Activated CD8-positive, alpha-beta T cell treated with anti-CD3 and anti-CD28 coated beads for 36 hours (primary cell): ENCODE measurements around the gene FAM9B. TPM values are rescaled to one million over a fixed set of nuclear protein-coding genes. Genes with fewer than 3 reads are reported as not detected.

Experiments
- ATAC-seq: fragments of 200-7000 bp; cut with Tn5 transposase; one replicate; pipeline ENCODE4 v1.10.0; 2021; ENCODE audit warnings: mild to moderate bottlenecking, moderate library complexity
- CTCF ChIA-PET: fragments of 350-600 bp; sonication (Branson Sonifier 250); formaldehyde crosslinking; loops from one replicate; lab custom pipeline; 2021; ENCODE audit warnings: antibody characterized with exemption; lab: Charles Lee
- POLR2A ChIA-PET: fragments of 350-600 bp; sonication (Branson Sonifier 250); formaldehyde crosslinking; loops from one replicate; lab custom pipeline; 2021; ENCODE audit warnings: antibody characterized with exemption; lab: Charles Lee
- DNase-seq: peaks from one replicate; pipeline ENCODE4 v3.0.0-alpha.2; 2020
- H3K27ac Mint-ChIP-seq: one replicate; pipeline ENCODE4 v1.8.0; 2021; ENCODE audit warnings: mild to moderate bottlenecking, mixed read lengths
- H3K27me3 Mint-ChIP-seq: one replicate; pipeline ENCODE4 v1.8.0; 2021; ENCODE audit warnings: mixed read lengths
- H3K36me3 Mint-ChIP-seq: one replicate; pipeline ENCODE4 v1.8.0; 2021; ENCODE audit warnings: low read depth, mixed read lengths
- H3K4me1 Mint-ChIP-seq: one replicate; pipeline ENCODE4 v1.8.0; 2021; ENCODE audit warnings: low read depth, mixed read lengths
- H3K4me3 Mint-ChIP-seq: one replicate; pipeline ENCODE4 v1.8.0; 2021; ENCODE audit warnings: mild to moderate bottlenecking, moderate library complexity, mixed read lengths
- H3K9me3 Mint-ChIP-seq: one replicate; pipeline ENCODE4 v1.8.0; 2021; ENCODE audit warnings: mixed read lengths
- intact Hi-C: fragments of 100-400 bp; cut with micrococcal nuclease; formaldehyde crosslinking; loops from one replicate; pipeline ENCODE4 v1.10.0; 2022
- total RNA-seq, 2 experiments: library from RNA; stranded (reverse); gene quantifications; one replicate each; pipeline ENCODE4 v1.2.3, GENCODE V29; 2021
- TF ChIP-seq, protein P1 (sequence below): fragments of 200-600 bp; IDR thresholded peaks from one replicate; pipeline ENCODE4 v1.8.0; 2022; ENCODE audit warnings: antibody characterized with exemption, mild to moderate bottlenecking

The FAM9B gene
- total RNA-seq, 2 experiments from 2014 or later: not detected

DNA sequence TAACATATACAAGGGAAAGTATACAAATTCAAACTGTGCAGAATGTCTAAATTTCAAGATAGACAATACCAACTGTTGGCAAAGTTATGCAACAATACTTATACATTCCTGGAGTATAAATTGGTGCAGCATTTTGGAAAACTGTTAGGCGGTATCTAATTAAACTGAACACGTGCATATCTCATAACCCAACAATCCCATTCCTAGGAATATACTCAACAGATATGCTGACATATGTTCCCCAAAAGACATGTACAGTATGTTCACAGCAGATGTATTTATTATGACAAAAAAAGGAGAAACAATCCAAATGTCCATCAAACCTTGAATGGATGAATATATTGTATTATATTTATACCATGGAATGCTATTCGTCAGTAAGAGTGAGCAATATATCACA is 16.4 kb upstream of the FAM9B start:
- Mint-ChIP-seq H3K9me3 (no peaks in the 10 kb centered on the region), H3K4me1 (peaks cover under 1% of the 10 kb centered on the region), H3K27ac (no peak overlapping the region), H3K4me3 (no peak overlapping the region), H3K27me3 (no peaks in the 10 kb centered on the region), H3K36me3 (no peaks in the 10 kb centered on the region)
- ChIA-PET CTCF (no interaction called here), POLR2A (no interaction called here)
- no peak for ATAC-seq
- TF ChIP-seq, protein P1, sequence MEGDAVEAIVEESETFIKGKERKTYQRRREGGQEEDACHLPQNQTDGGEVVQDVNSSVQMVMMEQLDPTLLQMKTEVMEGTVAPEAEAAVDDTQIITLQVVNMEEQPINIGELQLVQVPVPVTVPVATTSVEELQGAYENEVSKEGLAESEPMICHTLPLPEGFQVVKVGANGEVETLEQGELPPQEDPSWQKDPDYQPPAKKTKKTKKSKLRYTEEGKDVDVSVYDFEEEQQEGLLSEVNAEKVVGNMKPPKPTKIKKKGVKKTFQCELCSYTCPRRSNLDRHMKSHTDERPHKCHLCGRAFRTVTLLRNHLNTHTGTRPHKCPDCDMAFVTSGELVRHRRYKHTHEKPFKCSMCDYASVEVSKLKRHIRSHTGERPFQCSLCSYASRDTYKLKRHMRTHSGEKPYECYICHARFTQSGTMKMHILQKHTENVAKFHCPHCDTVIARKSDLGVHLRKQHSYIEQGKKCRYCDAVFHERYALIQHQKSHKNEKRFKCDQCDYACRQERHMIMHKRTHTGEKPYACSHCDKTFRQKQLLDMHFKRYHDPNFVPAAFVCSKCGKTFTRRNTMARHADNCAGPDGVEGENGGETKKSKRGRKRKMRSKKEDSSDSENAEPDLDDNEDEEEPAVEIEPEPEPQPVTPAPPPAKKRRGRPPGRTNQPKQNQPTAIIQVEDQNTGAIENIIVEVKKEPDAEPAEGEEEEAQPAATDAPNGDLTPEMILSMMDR: no peak
- intact Hi-C loops: no loop called here
- DNase-seq: no peak

DNA sequence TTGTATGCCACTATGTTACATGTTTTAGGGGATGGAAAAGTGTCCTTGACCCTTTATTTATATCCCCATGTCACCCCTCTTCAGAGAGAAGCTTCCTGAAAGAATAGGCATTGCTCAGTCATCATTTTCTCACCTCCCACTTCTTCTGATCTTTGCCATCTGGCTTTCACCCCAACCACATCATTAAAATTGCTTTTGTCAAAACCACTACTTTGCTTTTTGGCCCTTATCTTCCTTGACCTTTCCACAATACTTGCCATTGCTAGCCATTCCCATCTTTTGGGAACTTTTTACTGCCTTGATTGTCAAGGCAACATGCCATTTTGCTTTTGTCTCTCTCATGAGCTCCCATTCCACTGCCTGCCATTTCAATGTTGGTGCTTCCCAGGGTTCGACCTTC is 14.9 kb upstream of the FAM9B start:
- no peak overlapping the region for H3K4me3 Mint-ChIP-seq
- ChIA-PET CTCF (no interaction called here), POLR2A (no interaction called here)
- DNase-seq (no peak), ATAC-seq (no peak)
- H3K27me3 Mint-ChIP-seq: no peaks in the 10 kb centered on the region
- no peak overlapping the region for H3K27ac Mint-ChIP-seq
- TF ChIP-seq, protein P1: no peak
- no peaks in the 10 kb centered on the region for H3K9me3 Mint-ChIP-seq
- intact Hi-C loops: no loop called here
- no peaks in the 10 kb centered on the region for H3K36me3 Mint-ChIP-seq
- no peaks in the 10 kb centered on the region for H3K4me1 Mint-ChIP-seq

DNA sequence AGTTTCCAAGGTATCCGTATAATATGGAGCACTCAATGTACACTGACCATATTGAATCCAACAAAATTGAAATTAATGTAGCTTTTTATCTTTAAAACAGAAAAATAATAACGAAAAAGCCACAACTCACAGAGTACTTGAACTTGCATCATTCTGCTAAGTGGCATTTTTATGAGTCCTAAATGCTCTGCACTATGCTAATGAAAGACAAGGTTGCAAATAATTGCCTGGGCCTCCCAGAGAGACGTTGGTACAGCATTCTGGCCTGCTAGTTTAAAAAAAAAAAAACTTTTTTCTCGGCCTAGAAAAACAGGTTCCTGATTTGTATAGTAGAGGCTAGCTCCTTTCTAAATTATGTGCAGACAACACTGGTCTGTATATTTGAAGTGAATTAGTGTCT is 4.3 kb upstream of the FAM9B start:
- Mint-ChIP-seq H3K27ac (no peak overlapping the region), H3K4me3 (no peak overlapping the region), H3K27me3 (no peaks in the 10 kb centered on the region), H3K36me3 (no peaks in the 10 kb centered on the region), H3K4me1 (peaks cover 4% of the 10 kb centered on the region), H3K9me3 (no peaks in the 10 kb centered on the region)
- CTCF ChIA-PET: no interaction called here
- POLR2A ChIA-PET: no interaction called here
- no peak for DNase-seq
- TF ChIP-seq, protein P1: no peak
- intact Hi-C loops: no loop called here
- no peak for ATAC-seq

DNA sequence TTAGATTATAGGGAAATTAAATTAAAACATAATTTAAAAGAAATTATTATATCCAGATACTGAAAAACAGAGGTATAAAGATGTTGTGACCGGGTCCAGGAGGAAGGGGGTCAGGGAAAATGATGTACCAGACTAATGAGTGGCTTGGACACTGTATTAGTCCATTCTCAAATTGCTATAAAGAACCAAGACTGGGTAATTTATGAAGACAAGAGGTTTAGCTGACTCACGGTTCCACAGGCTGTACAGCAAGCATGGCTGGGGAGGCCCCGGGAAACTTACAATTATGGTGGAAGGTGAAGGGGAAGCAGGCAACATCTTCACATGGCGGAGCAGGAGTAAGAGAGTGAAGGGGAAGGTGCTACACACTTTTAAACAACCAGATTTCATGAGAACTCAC is 3.4 kb upstream of the FAM9B start:
- H3K27me3 Mint-ChIP-seq: no peaks in the 10 kb centered on the region
- POLR2A ChIA-PET: no interaction called here

DNA sequence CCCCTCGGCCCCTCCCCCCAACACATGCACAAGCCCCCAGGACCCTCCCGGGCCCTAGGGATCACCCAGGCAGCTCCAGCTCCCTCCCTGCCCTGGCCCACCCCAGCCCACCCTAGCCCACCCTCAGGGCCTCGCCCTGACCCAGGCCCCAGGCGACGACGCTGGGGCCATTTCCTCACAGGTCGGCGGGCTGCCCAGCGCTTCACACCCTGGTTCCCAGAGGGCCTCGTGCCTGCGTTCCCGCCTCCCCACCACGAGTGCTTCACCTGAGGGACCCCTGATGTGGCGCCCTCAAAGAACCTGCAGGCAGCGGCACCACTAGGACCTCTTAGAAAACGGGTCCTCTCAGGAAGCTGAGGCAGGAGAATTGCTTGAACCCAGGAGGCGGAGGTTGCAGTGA is 341 bp downstream of the FAM9B start:
- POLR2A ChIA-PET: no interaction called here
- no peak for ATAC-seq
- Mint-ChIP-seq H3K27ac (no peak overlapping the region), H3K9me3 (no peaks in the 10 kb centered on the region), H3K4me1 (peaks cover 4% of the 10 kb centered on the region), H3K36me3 (no peaks in the 10 kb centered on the region), H3K4me3 (no peak overlapping the region), H3K27me3 (no peaks in the 10 kb centered on the region)
- CTCF ChIA-PET: no interaction called here
- intact Hi-C loops: no loop called here
- TF ChIP-seq, protein P1: no peak
- no peak for DNase-seq

More for the DNA sequence above, 3.4 kb upstream of the FAM9B start:
- Mint-ChIP-seq H3K4me1 (peaks cover 4% of the 10 kb centered on the region), H3K4me3 (no peak overlapping the region), H3K27ac (no peak overlapping the region), H3K36me3 (no peaks in the 10 kb centered on the region), H3K9me3 (no peaks in the 10 kb centered on the region)
- intact Hi-C loops: no loop called here
- CTCF ChIA-PET: no interaction called here
- DNase-seq (no peak), ATAC-seq (no peak)
- TF ChIP-seq, protein P1: no peak
